ENCODE results near the gene FBN3. TPM values are rescaled to one million over a fixed set of nuclear protein-coding genes. Genes with fewer than 3 reads are reported as not detected.

FBN3 gene
- polyA plus RNA-seq, 1 donor from 2014 or later = 52.7 TPM

DNA sequence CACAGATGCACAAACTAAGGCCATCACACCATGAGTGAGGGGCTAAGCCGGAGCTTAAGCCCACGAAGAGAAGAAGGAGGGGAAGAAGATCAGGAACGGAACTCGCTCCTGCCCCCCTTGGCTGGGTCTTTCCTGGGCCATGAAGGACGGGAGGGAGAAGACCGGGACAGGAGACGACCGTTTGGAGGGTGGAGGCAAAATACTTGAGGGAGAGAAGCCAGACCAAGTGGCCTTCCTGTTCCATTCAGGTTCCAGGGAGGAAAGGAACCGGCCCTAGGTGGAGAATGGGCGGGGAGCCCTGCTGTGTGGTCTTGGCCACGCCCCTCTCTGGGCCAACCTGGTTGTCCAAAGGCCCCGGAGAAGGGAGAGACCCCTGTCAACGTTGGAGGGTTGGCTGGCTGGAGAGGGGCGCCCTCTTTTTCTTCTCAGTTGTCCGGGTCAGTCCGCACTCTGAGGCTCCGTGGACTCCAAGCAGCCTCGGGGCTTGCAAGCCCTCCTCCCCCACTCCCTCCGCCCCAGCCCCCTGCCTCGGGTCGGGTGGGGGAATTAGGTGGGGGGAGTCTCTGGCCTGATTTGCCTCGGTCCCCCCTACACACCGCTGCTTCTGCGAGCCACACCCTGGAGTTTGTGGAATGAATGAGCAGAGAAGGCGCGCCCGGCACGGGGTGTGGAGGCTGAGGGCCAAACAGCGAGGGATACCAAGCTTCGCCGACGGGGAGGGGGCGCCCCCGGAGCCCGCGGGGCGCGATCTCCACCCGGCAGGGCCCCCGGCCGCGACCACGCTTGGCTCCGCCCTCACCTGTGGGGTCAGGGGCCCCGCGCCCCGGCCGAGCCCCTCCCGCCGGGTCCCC lies 757 bp downstream of the FBN3 start:
- Histone ChIP-seq H3K27me3 (ENCODE audit: insufficient read depth, low read depth, low read length) (no peaks in the 10 kb centered on the region), H3K9me2 (ENCODE audit: insufficient read depth, low read length) (no peaks in the 10 kb centered on the region), H3K4me3 (ENCODE audit: low read length) (peak overlapping the region; percentile 77), H3K9me3 (ENCODE audit: low read length) (no peaks in the 10 kb centered on the region), H3F3A (ENCODE audit: insufficient read depth, low read length, poor library complexity, severe bottlenecking) (no peaks in the 10 kb centered on the region), H3K9ac (ENCODE audit: low read length) (peak overlapping the region; percentile 88), H3K36me3 (ENCODE audit: insufficient read depth, low read length) (no peaks in the 10 kb centered on the region), H3K27ac (ENCODE audit: low read length) (peak overlapping the region; percentile 65), H4K20me1 (ENCODE audit: insufficient read depth) (no peaks in the 10 kb centered on the region), H2AFZ (ENCODE audit: low read depth, low read length) (peak overlapping the region; percentile 65), H3K4me2 (ENCODE audit: low read length) (peak overlapping the region; percentile 42), H3K79me2 (replicated peaks; ENCODE audit: insufficient read depth, low read length) (no peaks in the 10 kb centered on the region)
- TF ChIP-seq EP300 (conservative IDR thresholded peaks at IDR 0.05; ENCODE audit: poor library complexity, severe bottlenecking) (no peak), RAD21 (conservative IDR thresholded peaks at IDR 0.05) (no peak), MXI1 (conservative IDR thresholded peaks at IDR 0.05; ENCODE audit: poor library complexity, severe bottlenecking) (no peak), SMC3 (conservative IDR thresholded peaks at IDR 0.05; ENCODE audit: poor library complexity) (no peak)
- TF ChIP-seq, protein P1, sequence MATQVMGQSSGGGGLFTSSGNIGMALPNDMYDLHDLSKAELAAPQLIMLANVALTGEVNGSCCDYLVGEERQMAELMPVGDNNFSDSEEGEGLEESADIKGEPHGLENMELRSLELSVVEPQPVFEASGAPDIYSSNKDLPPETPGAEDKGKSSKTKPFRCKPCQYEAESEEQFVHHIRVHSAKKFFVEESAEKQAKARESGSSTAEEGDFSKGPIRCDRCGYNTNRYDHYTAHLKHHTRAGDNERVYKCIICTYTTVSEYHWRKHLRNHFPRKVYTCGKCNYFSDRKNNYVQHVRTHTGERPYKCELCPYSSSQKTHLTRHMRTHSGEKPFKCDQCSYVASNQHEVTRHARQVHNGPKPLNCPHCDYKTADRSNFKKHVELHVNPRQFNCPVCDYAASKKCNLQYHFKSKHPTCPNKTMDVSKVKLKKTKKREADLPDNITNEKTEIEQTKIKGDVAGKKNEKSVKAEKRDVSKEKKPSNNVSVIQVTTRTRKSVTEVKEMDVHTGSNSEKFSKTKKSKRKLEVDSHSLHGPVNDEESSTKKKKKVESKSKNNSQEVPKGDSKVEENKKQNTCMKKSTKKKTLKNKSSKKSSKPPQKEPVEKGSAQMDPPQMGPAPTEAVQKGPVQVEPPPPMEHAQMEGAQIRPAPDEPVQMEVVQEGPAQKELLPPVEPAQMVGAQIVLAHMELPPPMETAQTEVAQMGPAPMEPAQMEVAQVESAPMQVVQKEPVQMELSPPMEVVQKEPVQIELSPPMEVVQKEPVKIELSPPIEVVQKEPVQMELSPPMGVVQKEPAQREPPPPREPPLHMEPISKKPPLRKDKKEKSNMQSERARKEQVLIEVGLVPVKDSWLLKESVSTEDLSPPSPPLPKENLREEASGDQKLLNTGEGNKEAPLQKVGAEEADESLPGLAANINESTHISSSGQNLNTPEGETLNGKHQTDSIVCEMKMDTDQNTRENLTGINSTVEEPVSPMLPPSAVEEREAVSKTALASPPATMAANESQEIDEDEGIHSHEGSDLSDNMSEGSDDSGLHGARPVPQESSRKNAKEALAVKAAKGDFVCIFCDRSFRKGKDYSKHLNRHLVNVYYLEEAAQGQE (IDR thresholded peaks at IDR 0.05; ENCODE audit: borderline replicate concordance) = peak; percentile 38

DNA sequence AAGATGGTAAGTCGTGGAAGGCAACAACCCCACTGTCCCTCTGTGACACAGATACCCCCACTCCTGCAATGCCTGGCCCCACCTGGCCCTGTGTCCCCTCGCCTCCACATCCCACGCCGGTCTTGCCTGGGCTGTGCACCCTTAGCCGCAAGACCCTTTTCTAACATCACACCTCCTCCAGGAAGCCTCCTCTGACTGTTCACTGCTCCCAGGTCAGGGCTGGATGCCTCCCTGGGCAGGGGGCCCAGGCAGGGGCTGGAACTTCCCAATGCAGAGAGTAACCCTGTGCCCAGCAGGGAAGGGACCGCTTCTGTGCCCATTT lies 1.3 kb downstream of the FBN3 start:
- peak overlapping the region; percentile 88 for H3K9ac ChIP-seq (ENCODE audit: low read length)
- H3K4me3 ChIP-seq (ENCODE audit: low read length) = peak overlapping the region; percentile 77
- H3F3A ChIP-seq (ENCODE audit: insufficient read depth, low read length, poor library complexity, severe bottlenecking) = no peaks in the 10 kb centered on the region
- H3K4me2 ChIP-seq (ENCODE audit: low read length) = no peak overlapping the region
- H4K20me1 ChIP-seq (ENCODE audit: insufficient read depth) = no peaks in the 10 kb centered on the region
- TF ChIP-seq MXI1 (conservative IDR thresholded peaks at IDR 0.05; ENCODE audit: poor library complexity, severe bottlenecking) (peak; percentile 4), TAF1 (IDR thresholded peaks at IDR 0.05; ENCODE audit: low read depth) (no peak)
- no peaks in the 10 kb centered on the region for H3K36me3 ChIP-seq (ENCODE audit: insufficient read depth, low read length)
- H3K27ac ChIP-seq (ENCODE audit: low read length) = peak overlapping the region; percentile 65
- no peak overlapping the region for H2AFZ ChIP-seq (ENCODE audit: low read depth, low read length)
- H3K9me3 ChIP-seq (ENCODE audit: low read length) = no peaks in the 10 kb centered on the region
- H3K9me2 ChIP-seq (ENCODE audit: insufficient read depth, low read length) = no peaks in the 10 kb centered on the region
- no peaks in the 10 kb centered on the region for H3K27me3 ChIP-seq (ENCODE audit: insufficient read depth, low read depth, low read length)
- H3K79me2 ChIP-seq (replicated peaks; ENCODE audit: insufficient read depth, low read length) = no peaks in the 10 kb centered on the region

DNA sequence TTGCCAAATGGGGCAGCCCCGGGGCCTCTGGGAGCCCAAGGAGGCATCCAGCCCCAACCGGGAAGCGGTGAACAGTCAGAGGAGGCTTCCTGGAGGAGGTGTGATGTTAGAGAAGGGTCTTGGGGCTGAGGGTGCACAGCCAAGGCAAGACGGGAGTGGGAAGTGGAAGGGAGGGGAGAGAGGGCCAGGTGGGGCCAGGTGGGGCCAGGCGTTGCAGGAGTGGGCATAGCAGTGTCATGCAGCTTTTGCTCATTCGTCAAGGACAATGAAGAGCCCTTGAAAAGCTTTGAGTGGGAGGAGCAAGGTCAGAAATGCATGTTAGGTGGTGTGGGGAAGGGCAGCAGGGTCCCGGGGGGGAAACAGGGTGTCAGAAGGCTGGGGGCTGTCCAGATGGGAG lies 1.8 kb downstream of the FBN3 start:
- Histone ChIP-seq H3F3A (ENCODE audit: insufficient read depth, low read length, poor library complexity, severe bottlenecking) (no peaks in the 10 kb centered on the region), H3K27ac (ENCODE audit: low read length) (no peak overlapping the region), H4K20me1 (ENCODE audit: insufficient read depth) (no peaks in the 10 kb centered on the region), H3K79me2 (replicated peaks; ENCODE audit: insufficient read depth, low read length) (no peaks in the 10 kb centered on the region), H3K36me3 (ENCODE audit: insufficient read depth, low read length) (no peaks in the 10 kb centered on the region), H3K4me3 (ENCODE audit: low read length) (no peak overlapping the region), H3K27me3 (ENCODE audit: insufficient read depth, low read depth, low read length) (no peaks in the 10 kb centered on the region), H3K9me2 (ENCODE audit: insufficient read depth, low read length) (no peaks in the 10 kb centered on the region), H3K9me3 (ENCODE audit: low read length) (no peaks in the 10 kb centered on the region), H3K9ac (ENCODE audit: low read length) (no peak overlapping the region), H2AFZ (ENCODE audit: low read depth, low read length) (no peak overlapping the region), H3K4me2 (ENCODE audit: low read length) (no peak overlapping the region)
- TF ChIP-seq MXI1 (conservative IDR thresholded peaks at IDR 0.05; ENCODE audit: poor library complexity, severe bottlenecking) = no peak
- TF ChIP-seq EP300 (conservative IDR thresholded peaks at IDR 0.05; ENCODE audit: poor library complexity, severe bottlenecking) = no peak

Measured in neural cell (in vitro differentiated cells).